ENCODE measurements around the gene TRAPPC3L.

Gene TRAPPC3L

GRCh38 chr6:116545651-116546050 lies at the start of gene TRAPPC3L:
Gene TRAPPC3L (minus strand): TSS chr6:116545684. CDS start chr6:116545514, 170 bp downstream.
- no peak for DNase-seq

- DNase-seq = no peak
Observed at GRCh38 chr6:116595247-116595646, 49.8 kb upstream of the TRAPPC3L start.

- DNase-seq = no peak
Observed at GRCh38 chr6:116586738-116587137, 41.3 kb upstream of the TRAPPC3L start.

- DNase-seq = no peak
Observed at GRCh38 chr6:116586276-116586675, 40.8 kb upstream of the TRAPPC3L start.

- no peak for DNase-seq
Observed at GRCh38 chr6:116580198-116580597, 34.7 kb upstream of the TRAPPC3L start.

- DNase-seq = no peak
Observed at GRCh38 chr6:116579143-116579542, 33.7 kb upstream of the TRAPPC3L start.

- no peak for DNase-seq
Observed at GRCh38 chr6:116578335-116578734, 32.9 kb upstream of the TRAPPC3L start.

GRCh38 chr6:116577486-116577885 lies 32.0 kb upstream of the TRAPPC3L start:
- no peak for DNase-seq

- no peak for DNase-seq
Observed at GRCh38 chr6:116575227-116575626, 29.7 kb upstream of the TRAPPC3L start.

GRCh38 chr6:116572162-116572561 lies 26.7 kb upstream of the TRAPPC3L start:
- DNase-seq = no peak

- DNase-seq = no peak
Observed at GRCh38 chr6:116571683-116572000, 26.2 kb upstream of the TRAPPC3L start.

- DNase-seq = peak; percentile 91
Observed at GRCh38 chr6:116570856-116571682, 25.6 kb upstream of the TRAPPC3L start, which contains the start of gene RWDD1. Gene RWDD1 (plus strand): TSS chr6:116571504. CDS start chr6:116571583, 79 bp downstream.

- no peak for DNase-seq
Observed at GRCh38 chr6:116568821-116569755, 23.6 kb upstream of the TRAPPC3L start.

- no peak for DNase-seq
Observed at GRCh38 chr6:116568111-116568510, 22.6 kb upstream of the TRAPPC3L start.

- DNase-seq = no peak
Observed at GRCh38 chr6:116564921-116565872, 19.7 kb upstream of the TRAPPC3L start.

- DNase-seq = no peak
Observed at GRCh38 chr6:116564311-116564710, 18.8 kb upstream of the TRAPPC3L start.

GRCh38 chr6:116563830-116564229 lies 18.3 kb upstream of the TRAPPC3L start:
- DNase-seq = no peak

- no peak for DNase-seq
Observed at GRCh38 chr6:116562614-116563013, 17.1 kb upstream of the TRAPPC3L start.

GRCh38 chr6:116562019-116562403 lies 16.5 kb upstream of the TRAPPC3L start:
- no peak for DNase-seq

GRCh38 chr6:116561377-116562018 lies 16.0 kb upstream of the TRAPPC3L start:
- peak; percentile 61 for DNase-seq

GRCh38 chr6:116560130-116560529 lies 14.6 kb upstream of the TRAPPC3L start:
- DNase-seq = no peak

- no peak for DNase-seq
Observed at GRCh38 chr6:116557893-116558292, 12.4 kb upstream of the TRAPPC3L start.
